Stimulated activated CD8-positive, alpha-beta memory T cell treated with anti-CD3 and anti-CD28 coated beads, Interleukin-7, amount 100 ng/mL, for 48 hours (primary cell): ENCODE results near the gene TSPY1.
"Not testable (repeated sequence)": the region's sequence is repeated elsewhere in the genome, so short reads cannot be mapped to it uniquely, and the experiment has no call there.

Experiments used
- DNase-seq, 2 donors: peaks; one replicate each; pipeline ENCODE4 v3.0.0-alpha.2; 2020; ENCODE audit warnings: low read depth in 1 of 2; ENCODE audit errors: extremely low read depth in 1 of 2

Gene TSPY1, protein sequence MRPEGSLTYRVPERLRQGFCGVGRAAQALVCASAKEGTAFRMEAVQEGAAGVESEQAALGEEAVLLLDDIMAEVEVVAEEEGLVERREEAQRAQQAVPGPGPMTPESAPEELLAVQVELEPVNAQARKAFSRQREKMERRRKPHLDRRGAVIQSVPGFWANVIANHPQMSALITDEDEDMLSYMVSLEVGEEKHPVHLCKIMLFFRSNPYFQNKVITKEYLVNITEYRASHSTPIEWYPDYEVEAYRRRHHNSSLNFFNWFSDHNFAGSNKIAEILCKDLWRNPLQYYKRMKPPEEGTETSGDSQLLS

DNA sequence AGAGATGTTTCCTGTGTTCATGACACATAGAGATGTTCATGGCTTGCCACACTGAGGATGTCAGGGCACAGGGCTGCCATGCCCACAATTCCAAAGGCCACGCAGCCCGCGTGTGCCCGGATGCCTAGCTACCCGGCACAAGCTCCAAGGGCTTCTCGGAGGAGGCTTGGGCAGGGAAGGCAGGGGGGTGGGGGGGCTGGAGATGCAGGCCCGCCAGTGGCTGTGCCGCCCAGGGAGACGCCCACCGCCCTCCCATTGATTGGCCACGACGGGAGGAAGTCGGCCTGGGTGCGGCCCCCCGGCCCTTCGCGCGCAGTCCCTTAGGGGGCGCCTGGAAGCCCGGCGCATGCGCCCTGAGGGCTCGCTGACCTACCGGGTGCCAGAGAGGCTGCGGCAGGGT is at the start of gene TSPY1:
Gene TSPY1 (plus strand): TSS at position 301 of the 400 bp plus-strand sequence. CDS start 46 bp downstream, at position 347.
- DNase-seq, result not testable (repeated sequence)

DNA sequence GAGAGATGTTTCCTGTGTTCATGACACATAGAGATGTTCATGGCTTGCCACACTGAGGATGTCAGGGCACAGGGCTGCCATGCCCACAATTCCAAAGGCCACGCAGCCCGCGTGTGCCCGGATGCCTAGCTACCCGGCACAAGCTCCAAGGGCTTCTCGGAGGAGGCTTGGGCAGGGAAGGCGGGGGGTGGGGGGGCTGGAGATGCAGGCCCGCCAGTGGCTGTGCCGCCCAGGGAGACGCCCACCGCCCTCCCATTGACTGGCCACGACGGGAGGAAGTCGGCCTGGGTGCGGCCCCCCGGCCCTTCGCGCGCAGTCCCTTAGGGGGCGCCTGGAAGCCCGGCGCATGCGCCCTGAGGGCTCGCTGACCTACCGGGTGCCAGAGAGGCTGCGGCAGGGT is 20.2 kb downstream of the TSPY1 start, which contains the start of gene TSPY9:
Gene TSPY9 (plus strand): TSS at position 301 of the 400 bp plus-strand sequence. CDS start 46 bp downstream, at position 347.
- not testable (repeated sequence) for DNase-seq

DNA sequence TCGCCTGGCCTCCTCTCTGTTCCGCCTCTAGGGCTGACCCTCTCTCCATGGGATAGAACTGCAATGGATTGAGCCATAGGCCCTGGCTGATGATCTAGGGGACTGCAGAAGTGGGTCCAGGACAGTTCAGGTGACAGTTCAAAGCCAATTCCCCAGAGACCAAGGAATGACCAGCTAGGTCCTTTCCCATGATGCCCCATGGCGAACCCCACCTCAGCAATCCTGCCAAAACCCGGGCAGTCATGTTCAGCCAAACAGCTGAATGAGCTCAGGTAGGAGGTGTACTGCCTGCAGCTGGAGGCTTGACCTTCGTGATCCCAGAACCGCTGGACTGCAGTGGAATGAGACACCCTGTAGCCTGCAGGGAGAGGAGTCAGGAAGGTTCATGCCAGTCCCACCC is 37.6 kb downstream of the TSPY1 start:
- not testable (repeated sequence) for DNase-seq

DNA sequence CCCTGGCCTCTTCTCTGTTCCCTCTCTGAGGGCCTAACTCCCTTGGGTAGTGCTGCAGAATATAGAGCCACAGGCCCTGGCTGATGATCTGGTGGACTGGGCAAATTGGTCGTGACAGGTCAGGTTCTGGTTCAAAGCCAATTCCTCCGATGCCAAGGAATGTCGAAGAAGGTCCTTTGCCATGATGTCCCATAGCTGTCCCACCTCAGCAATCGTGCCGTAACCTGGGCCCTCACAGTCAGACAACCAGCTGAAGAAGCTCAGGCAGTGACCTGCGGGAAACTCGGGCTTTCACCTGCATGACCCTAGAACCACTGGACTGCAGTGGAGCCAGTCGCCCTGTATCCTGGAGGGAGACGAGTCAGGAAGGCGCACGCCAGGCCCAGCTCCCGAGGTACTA is 49.5 kb downstream of the TSPY1 start:
- not testable (repeated sequence) for DNase-seq
